BJ (cell line): Measurements from ENCODE around the gene GSTM5. TPM values are rescaled to one million over a fixed set of nuclear protein-coding genes. Genes with fewer than 3 reads are reported as not detected.

Experiments
- CTCF ChIA-PET: fragments of 350-600 bp; formaldehyde crosslinking; extraction: SDS; loops from one replicate; lab custom pipeline; 2021; ENCODE audit warnings: antibody characterized with exemption, inconsistent platforms; lab: Yijun Ruan, JAX
- POLR2A ChIA-PET: fragments of 300-600 bp; sonication (Branson Sonifier 250); formaldehyde crosslinking; extraction: SDS; loops from one replicate; lab custom pipeline; 2021; ENCODE audit warnings: antibody characterized with exemption; lab: Charles Lee
- DNase-seq: peaks from one replicate; pipeline ENCODE4 v3.0.0-alpha.2; 2011; ENCODE audit warnings: low read depth
- H3K27me3 ChIP-seq: 2 replicates; pipeline ENCODE4 v1.6.0; 2011; ENCODE audit warnings: low read length; ENCODE audit not compliant: control insufficient read depth, insufficient read depth
- H3K36me3 ChIP-seq: 2 replicates; pipeline ENCODE4 v1.5.1; 2011; ENCODE audit warnings: low read length; ENCODE audit not compliant: control insufficient read depth, insufficient read depth
- H3K4me3 ChIP-seq: 2 replicates; pipeline ENCODE4 v1.5.1; 2011; ENCODE audit warnings: low read depth, mild to moderate bottlenecking, control low read depth, low read length
- polyA plus RNA-seq: library from polyadenylated mRNA; depleted of rRNA; stranded (reverse); fragments of >200 nt; gene quantifications from 2 replicates; pipeline ENCODE4 v1.2.3, GENCODE V29; 2011
- TF ChIP-seq, protein P1 (sequence below): IDR thresholded peaks from 2 replicates; pipeline ENCODE4 v1.5.1; 2011; ENCODE audit warnings: low read depth, mild to moderate bottlenecking, control low read depth, inconsistent platforms, low read length, moderate library complexity; ENCODE audit not compliant: insufficient read depth

GSTM5 gene
- polyA plus RNA-seq, 1 experiment = 1.5 TPM

DNA sequence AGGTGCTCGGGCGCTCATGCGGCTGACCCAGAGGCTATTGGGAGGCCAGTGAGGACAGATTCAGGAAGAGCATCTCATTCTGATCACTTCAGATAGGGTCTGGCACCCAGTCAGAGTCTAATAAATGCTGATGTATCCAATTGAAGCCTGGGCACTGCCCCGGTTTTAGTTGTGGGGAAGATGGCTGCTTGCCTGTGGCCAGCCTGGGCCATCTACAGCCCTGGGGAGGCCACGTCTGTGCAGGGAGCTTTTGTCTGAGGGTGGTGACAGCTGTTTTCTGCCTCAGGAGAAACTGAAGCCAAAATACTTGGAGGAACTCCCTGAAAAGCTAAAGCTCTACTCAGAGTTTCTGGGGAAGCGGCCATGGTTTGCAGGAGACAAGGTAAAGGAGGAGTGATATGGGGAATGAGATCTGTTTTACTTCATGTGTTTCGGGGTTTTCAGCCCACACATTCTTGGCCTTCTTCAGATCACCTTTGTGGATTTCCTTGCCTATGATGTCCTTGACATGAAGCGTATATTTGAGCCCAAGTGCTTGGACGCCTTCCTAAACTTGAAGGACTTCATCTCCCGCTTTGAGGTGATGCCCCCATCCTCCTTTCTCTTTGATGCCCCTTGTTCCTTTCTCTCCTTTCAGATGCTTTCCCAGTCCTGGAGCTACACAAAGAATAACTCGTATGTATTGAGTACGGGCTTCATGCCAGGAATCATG, 2.8 kb downstream of the GSTM5 start:
- no peak for DNase-seq
- TF ChIP-seq, protein P1, sequence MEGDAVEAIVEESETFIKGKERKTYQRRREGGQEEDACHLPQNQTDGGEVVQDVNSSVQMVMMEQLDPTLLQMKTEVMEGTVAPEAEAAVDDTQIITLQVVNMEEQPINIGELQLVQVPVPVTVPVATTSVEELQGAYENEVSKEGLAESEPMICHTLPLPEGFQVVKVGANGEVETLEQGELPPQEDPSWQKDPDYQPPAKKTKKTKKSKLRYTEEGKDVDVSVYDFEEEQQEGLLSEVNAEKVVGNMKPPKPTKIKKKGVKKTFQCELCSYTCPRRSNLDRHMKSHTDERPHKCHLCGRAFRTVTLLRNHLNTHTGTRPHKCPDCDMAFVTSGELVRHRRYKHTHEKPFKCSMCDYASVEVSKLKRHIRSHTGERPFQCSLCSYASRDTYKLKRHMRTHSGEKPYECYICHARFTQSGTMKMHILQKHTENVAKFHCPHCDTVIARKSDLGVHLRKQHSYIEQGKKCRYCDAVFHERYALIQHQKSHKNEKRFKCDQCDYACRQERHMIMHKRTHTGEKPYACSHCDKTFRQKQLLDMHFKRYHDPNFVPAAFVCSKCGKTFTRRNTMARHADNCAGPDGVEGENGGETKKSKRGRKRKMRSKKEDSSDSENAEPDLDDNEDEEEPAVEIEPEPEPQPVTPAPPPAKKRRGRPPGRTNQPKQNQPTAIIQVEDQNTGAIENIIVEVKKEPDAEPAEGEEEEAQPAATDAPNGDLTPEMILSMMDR = no peak
- POLR2A ChIA-PET = no interaction called here
- CTCF ChIA-PET = no interaction called here
- no peaks in the 10 kb centered on the region; the same call in 1 of the 2 replicates for H3K27me3 ChIP-seq
- H3K4me3 ChIP-seq = no peak overlapping the region
- H3K36me3 ChIP-seq = no peaks in the 10 kb centered on the region

GRCh38 chr1:109716121-109716520, 4.1 kb downstream of the GSTM5 start:
- no peak for DNase-seq
- Histone ChIP-seq H3K27me3 (no peaks in the 10 kb centered on the region; the same call in 1 of the 2 replicates), H3K4me3 (no peak overlapping the region), H3K36me3 (no peaks in the 10 kb centered on the region)
- ChIA-PET CTCF (interaction anchor here (0.8 to 1.0 kb wide), 2 partner anchors 12 to 48 kb away, joined by 3 read pairs; partner anchors contain the start of gene EPS8L3), POLR2A (no interaction called here)
- TF ChIP-seq, protein P1 = no peak

- no peak for DNase-seq
- Histone ChIP-seq H3K4me3 (no peak overlapping the region), H3K36me3 (no peaks in the 10 kb centered on the region), H3K27me3 (no peaks in the 10 kb centered on the region; the same call in 1 of the 2 replicates)
- ChIA-PET POLR2A (no interaction called here), CTCF (interaction anchor here (0.8 to 1.7 kb wide), 3 partner anchors 8 to 48 kb away, joined by 3 to 5 read pairs (median 3); partner anchors contain the start of gene EPS8L3)
- TF ChIP-seq, protein P1 = no peak
Observed at GRCh38 chr1:109716570-109717090, 4.6 kb downstream of the GSTM5 start.

DNA sequence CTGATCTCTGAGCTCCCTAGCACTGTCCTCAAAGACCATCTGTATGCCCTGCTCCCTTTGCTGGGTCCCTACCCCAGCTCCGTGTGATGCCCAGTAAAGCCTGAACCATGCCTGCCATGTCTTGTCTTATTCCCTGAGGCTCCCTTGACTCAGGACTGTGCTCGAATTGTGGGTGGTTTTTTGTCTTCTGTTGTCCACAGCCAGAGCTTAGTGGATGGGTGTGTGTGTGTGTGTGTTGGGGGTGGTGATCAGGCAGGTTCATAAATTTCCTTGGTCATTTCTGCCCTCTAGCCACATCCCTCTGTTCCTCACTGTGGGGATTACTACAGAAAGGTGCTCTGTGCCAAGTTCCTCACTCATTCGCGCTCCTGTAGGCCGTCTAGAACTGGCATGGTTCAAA, 5.7 kb downstream of the GSTM5 start:
- Histone ChIP-seq H3K36me3 (no peaks in the 10 kb centered on the region), H3K27me3 (no peaks in the 10 kb centered on the region; the same call in 1 of the 2 replicates), H3K4me3 (no peak overlapping the region)
- TF ChIP-seq, protein P1 = no peak
- no peak for DNase-seq
- POLR2A ChIA-PET = no interaction called here
- CTCF ChIA-PET = interaction anchor here (0.9 to 1.8 kb wide), 5 partner anchors 9 to 267 kb away, joined by 3 to 7 read pairs (median 5); partner anchors contain the start of gene AHCYL1

DNA sequence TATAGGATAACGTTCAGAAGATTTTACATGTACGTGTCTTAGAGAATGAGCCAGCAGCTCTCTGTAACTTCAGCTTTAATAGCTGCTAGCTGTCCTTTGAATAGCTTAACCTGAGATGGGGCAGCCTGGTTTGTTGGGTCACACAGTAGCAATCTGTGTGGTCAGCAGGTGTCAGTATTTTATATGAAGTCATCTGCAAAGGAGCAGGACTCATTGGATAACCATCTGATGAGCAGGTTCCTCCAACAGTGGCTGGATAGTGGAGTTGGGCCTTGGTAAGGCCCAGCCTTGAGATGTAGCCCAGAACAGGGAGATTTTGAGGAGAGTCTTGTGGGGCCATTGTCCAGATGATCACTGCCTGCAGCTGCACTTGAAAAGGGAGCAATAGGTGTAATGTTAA, 6.4 kb downstream of the GSTM5 start:
- no peaks in the 10 kb centered on the region for H3K36me3 ChIP-seq
- no peak for DNase-seq
- ChIA-PET POLR2A (no interaction called here), CTCF (interaction anchor here (0.9 to 1.8 kb wide), 5 partner anchors 15 to 266 kb away, joined by 3 to 7 read pairs (median 4); partner anchors contain the start of gene AHCYL1)
- no peak overlapping the region for H3K4me3 ChIP-seq
- H3K27me3 ChIP-seq = no peaks in the 10 kb centered on the region
- TF ChIP-seq, protein P1 = no peak
